GM12878 (cell line): ENCODE measurements around the gene TMEM272. TPM values are rescaled to one million over a fixed set of nuclear protein-coding genes. Genes with fewer than 3 reads are reported as not detected.

Experiments
- ATAC-seq: fragments of 200-7000 bp; cut with Tn5 transposase; 3 replicates; pipeline ENCODE4 v1.9.1; 2020; ENCODE audit warnings: mild to moderate bottlenecking, moderate library complexity
- BruUV-seq: library from RNA; stranded (reverse); fragments of 400-500 nt; replicated peaks from 2 replicates; lab custom pipeline; 2021; lab: Mats Ljungman, UMichigan
- CTCF ChIA-PET: fragments of 300-600 bp; sonication (Branson Sonifier 250); formaldehyde crosslinking; extraction: SDS; loops from one replicate; lab custom pipeline; 2021; ENCODE audit warnings: inconsistent platforms; lab: Yijun Ruan, JAX
- POLR2A ChIA-PET: fragments of 350-600 bp; formaldehyde crosslinking; extraction: SDS; loops from one replicate; lab custom pipeline; 2021; ENCODE audit warnings: inconsistent platforms; lab: Charles Lee
- RAD21 ChIA-PET: fragments of 300-600 bp; sonication (Branson Sonifier 250); formaldehyde crosslinking; loops from one replicate; lab custom pipeline; 2023; ENCODE audit warnings: antibody characterized with exemption; ENCODE audit not compliant: unreplicated experiment; lab: Charles Lee
- SMC1A ChIA-PET: fragments of 300-600 bp; sonication (Branson Sonifier 250); formaldehyde crosslinking; loops from one replicate; lab custom pipeline; 2023; ENCODE audit not compliant: unreplicated experiment, uncharacterized antibody; lab: Charles Lee
- DNase-seq: peaks from one replicate; pipeline ENCODE4 v3.0.0-alpha.2; 2011; ENCODE audit warnings: low read depth, low spot score
- FAIRE-seq: peaks from 3 replicates; lab custom pipeline; 2011; peaks lifted over from hg19 to GRCh38; lab: Jason Lieb, UNC
- H2AFZ ChIP-seq: 2 replicates; pipeline ENCODE4 v1.6.0; 2011; ENCODE audit warnings: low read depth, low read length, control low read depth; ENCODE audit not compliant: control insufficient read depth
- H3K27ac ChIP-seq: 2 replicates; pipeline ENCODE4 v1.5.1; 2011; ENCODE audit warnings: control low read depth; ENCODE audit not compliant: control insufficient read depth, insufficient read depth
- H3K27me3 ChIP-seq, 2 experiments: replicated peaks in 1 of 2; 2 replicates each; pipeline versions ENCODE4 v1.6.0 to v1.6.1; 2011; ENCODE audit warnings: low read length in 1 of 2; ENCODE audit not compliant: control insufficient read depth in 2 of 2, insufficient read depth in 2 of 2
- H3K36me3 ChIP-seq, 2 experiments: 2 replicates each; pipeline ENCODE4 v1.5.1; 2011; ENCODE audit warnings: low read length in 1 of 2; ENCODE audit not compliant: control insufficient read depth in 2 of 2, insufficient read depth in 2 of 2
- H3K4me1 ChIP-seq: 2 replicates; pipeline ENCODE4 v1.6.1; 2011; ENCODE audit warnings: mild to moderate bottlenecking, low read length, moderate library complexity, mixed read lengths; ENCODE audit not compliant: control insufficient read depth, insufficient read depth
- H3K4me2 ChIP-seq: 2 replicates; pipeline ENCODE4 v1.6.0; 2011; ENCODE audit warnings: control low read depth; ENCODE audit not compliant: control insufficient read depth, insufficient read depth
- H3K4me3 ChIP-seq: fragments of 200-600 bp; sonication (generic); 2 replicates; pipeline ENCODE4 v1.5.1; 2016
- H3K79me2 ChIP-seq: 2 replicates; pipeline ENCODE4 v1.6.0; 2011; ENCODE audit warnings: low read length; ENCODE audit not compliant: control insufficient read depth, insufficient read depth
- H3K9ac ChIP-seq: 2 replicates; pipeline ENCODE4 v1.8.0; 2011; ENCODE audit warnings: low read length, control low read depth, mixed read lengths; ENCODE audit not compliant: control insufficient read depth, insufficient read depth
- H3K9me3 ChIP-seq: replicated peaks from 3 replicates; pipeline ENCODE4 v1.5.1; 2011; ENCODE audit warnings: mild to moderate bottlenecking, low read length; ENCODE audit not compliant: control insufficient read depth, insufficient read depth
- H4K20me1 ChIP-seq: 2 replicates; pipeline ENCODE4 v1.6.0; 2011; ENCODE audit not compliant: control insufficient read depth, insufficient read depth
- CBX5 ChIP-seq: sonication (generic); IDR thresholded peaks from 2 replicates; pipeline ENCODE4 v1.6.1; 2016; ENCODE audit warnings: low read depth, moderate library complexity, mild to moderate bottlenecking, inconsistent platforms
- CHD2 ChIP-seq: IDR thresholded peaks from 2 replicates; pipeline ENCODE4 v1.6.1; 2011; ENCODE audit warnings: low read depth, low read length, improper control_type of control experiment, borderline replicate concordance
- DPF2 ChIP-seq: fragments of 450-650 bp; IDR thresholded peaks from 2 replicates; pipeline ENCODE4 v1.6.1; 2017; ENCODE audit warnings: mild to moderate bottlenecking
- IKZF2 ChIP-seq, 2 experiments: fragments of 450-650 bp; IDR thresholded peaks; 2 replicates each; pipeline ENCODE4 v1.6.1; 2017; ENCODE audit warnings: mild to moderate bottlenecking in 2 of 2, moderate library complexity in 2 of 2
- KDM1A ChIP-seq: fragments of 200-600 bp; sonication (generic); IDR thresholded peaks from 2 replicates; pipeline ENCODE4 v1.6.1; 2016; ENCODE audit warnings: borderline replicate concordance
- NFIC ChIP-seq: IDR thresholded peaks from 2 replicates; pipeline ENCODE4 v1.6.1; 2012; ENCODE audit warnings: low read depth, mild to moderate bottlenecking, inconsistent platforms, low read length, moderate library complexity
- STAT3 ChIP-seq: IDR thresholded peaks from 2 replicates; pipeline ENCODE4 v1.6.1; 2011; ENCODE audit warnings: low read depth, low read length, improper control_type of control experiment
- TCF7 ChIP-seq: IDR thresholded peaks from 2 replicates; pipeline ENCODE4 v1.6.1; 2014; ENCODE audit warnings: antibody characterized with exemption, borderline replicate concordance
- WGBS: methylation state at CpG from one replicate; pipeline ENCODE4 v1.1.6; 2016; ENCODE audit warnings: low lambda C conversion rate; ENCODE audit not compliant: insufficient replicate concordance, insufficient coverage; ENCODE audit errors: missing lambda C conversion rate; 5-methylcytosine and 5-hydroxymethylcytosine counted together
- in situ Hi-C: fragments of 300-500 bp; cut with MboI; formaldehyde crosslinking; loops from 9 replicates; pipeline ENCODE4 v1.14.3; 2018; ENCODE audit warnings: mixed read lengths
- intact Hi-C: fragments of 100-400 bp; cut with micrococcal nuclease; formaldehyde crosslinking; loops from one replicate; pipeline ENCODE4 v1.14.2; 2022; ENCODE audit not compliant: unreplicated experiment
- polyA plus RNA-seq, 11 experiments: library from polyadenylated mRNA; depleted of rRNA in 4 of 11; unstranded in 6 of 11; stranded (reverse) in 5 of 11; fragments of >200 nt; fragmentation: Nextera tagmentation in 4 of 11; fragmentation: Illumina TruSeq in 1 of 11; extraction: Ambion mirVana in 4 of 11; extraction: Trizol in 1 of 11; gene quantifications; 1 replicate in 1 of 11; 2 replicates in 10 of 11; pipeline versions ENCODE4 v1.2.1 to v1.2.3, GENCODE V29; 2011 to 2016; ENCODE audit warnings: inconsistent platforms in 2 of 11, missing spikeins in 2 of 11, low read depth in 1 of 11
- total RNA-seq, 4 experiments: library from RNA; depleted of rRNA in 3 of 4; stranded (reverse); fragments of >200 nt in 3 of 4; fragmentation: Illumina TruSeq in 1 of 4; extraction: Trizol in 1 of 4; gene quantifications; 2 replicates each; pipeline versions ENCODE4 v1.2.1 to v1.2.3, GENCODE V29; 2013 to 2021
- TF ChIP-seq, protein P1 (sequence below): IDR thresholded peaks from 2 replicates; pipeline ENCODE4 v1.6.1; 2012; ENCODE audit warnings: mild to moderate bottlenecking, low read depth, low read length
- TF ChIP-seq, protein P2 (sequence below): IDR thresholded peaks from 2 replicates; pipeline ENCODE4 v1.6.1; 2011; ENCODE audit warnings: low read depth, low read length, improper control_type of control experiment, borderline replicate concordance
- TF ChIP-seq, protein P3 (sequence below), 3 experiments: IDR thresholded peaks in 2 of 3; conservative IDR thresholded peaks in 1 of 3; 2 replicates each; pipeline ENCODE4 v1.5.1; 2011; ENCODE audit warnings: low read depth in 3 of 3, low read length in 3 of 3, mild to moderate bottlenecking in 3 of 3, control low read depth in 2 of 3, moderate library complexity in 2 of 3, inconsistent platforms in 1 of 3, mixed read lengths in 1 of 3; ENCODE audit not compliant: control insufficient read depth in 2 of 3, insufficient read depth in 1 of 3; ENCODE audit errors: extremely low read depth in 1 of 3

Gene TMEM272
- total and polyA plus RNA-seq, 10 of the 15 experiments (the other 5 are each of a cell fraction or from before 2014, with no cell fraction given), result 0.01 to 0.04 TPM; not detected in 8

DNA sequence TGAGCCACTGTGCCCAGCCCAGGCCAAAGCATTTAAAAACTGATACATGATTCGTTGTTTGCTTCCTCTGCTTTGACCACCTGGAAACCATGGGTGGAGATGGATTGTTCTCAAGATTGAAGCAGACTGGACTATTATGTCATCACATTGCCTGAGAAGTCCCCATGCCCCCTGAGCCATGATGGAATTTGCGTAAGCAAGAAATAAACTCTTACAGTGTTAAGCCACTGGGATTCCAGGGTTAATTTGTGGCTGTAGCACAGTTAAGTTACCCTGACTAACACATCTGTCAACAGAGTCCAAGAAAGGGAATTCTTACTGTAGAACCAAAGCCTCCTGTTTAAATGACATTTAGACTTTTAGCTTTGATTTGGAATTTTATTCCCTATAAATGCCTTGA is 21.6 kb downstream of the TMEM272 start (continued):
- TF ChIP-seq, protein P1, sequence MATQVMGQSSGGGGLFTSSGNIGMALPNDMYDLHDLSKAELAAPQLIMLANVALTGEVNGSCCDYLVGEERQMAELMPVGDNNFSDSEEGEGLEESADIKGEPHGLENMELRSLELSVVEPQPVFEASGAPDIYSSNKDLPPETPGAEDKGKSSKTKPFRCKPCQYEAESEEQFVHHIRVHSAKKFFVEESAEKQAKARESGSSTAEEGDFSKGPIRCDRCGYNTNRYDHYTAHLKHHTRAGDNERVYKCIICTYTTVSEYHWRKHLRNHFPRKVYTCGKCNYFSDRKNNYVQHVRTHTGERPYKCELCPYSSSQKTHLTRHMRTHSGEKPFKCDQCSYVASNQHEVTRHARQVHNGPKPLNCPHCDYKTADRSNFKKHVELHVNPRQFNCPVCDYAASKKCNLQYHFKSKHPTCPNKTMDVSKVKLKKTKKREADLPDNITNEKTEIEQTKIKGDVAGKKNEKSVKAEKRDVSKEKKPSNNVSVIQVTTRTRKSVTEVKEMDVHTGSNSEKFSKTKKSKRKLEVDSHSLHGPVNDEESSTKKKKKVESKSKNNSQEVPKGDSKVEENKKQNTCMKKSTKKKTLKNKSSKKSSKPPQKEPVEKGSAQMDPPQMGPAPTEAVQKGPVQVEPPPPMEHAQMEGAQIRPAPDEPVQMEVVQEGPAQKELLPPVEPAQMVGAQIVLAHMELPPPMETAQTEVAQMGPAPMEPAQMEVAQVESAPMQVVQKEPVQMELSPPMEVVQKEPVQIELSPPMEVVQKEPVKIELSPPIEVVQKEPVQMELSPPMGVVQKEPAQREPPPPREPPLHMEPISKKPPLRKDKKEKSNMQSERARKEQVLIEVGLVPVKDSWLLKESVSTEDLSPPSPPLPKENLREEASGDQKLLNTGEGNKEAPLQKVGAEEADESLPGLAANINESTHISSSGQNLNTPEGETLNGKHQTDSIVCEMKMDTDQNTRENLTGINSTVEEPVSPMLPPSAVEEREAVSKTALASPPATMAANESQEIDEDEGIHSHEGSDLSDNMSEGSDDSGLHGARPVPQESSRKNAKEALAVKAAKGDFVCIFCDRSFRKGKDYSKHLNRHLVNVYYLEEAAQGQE, result no peak
- TF ChIP-seq, protein P2, sequence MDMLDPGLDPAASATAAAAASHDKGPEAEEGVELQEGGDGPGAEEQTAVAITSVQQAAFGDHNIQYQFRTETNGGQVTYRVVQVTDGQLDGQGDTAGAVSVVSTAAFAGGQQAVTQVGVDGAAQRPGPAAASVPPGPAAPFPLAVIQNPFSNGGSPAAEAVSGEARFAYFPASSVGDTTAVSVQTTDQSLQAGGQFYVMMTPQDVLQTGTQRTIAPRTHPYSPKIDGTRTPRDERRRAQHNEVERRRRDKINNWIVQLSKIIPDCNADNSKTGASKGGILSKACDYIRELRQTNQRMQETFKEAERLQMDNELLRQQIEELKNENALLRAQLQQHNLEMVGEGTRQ, result no peak

DNA sequence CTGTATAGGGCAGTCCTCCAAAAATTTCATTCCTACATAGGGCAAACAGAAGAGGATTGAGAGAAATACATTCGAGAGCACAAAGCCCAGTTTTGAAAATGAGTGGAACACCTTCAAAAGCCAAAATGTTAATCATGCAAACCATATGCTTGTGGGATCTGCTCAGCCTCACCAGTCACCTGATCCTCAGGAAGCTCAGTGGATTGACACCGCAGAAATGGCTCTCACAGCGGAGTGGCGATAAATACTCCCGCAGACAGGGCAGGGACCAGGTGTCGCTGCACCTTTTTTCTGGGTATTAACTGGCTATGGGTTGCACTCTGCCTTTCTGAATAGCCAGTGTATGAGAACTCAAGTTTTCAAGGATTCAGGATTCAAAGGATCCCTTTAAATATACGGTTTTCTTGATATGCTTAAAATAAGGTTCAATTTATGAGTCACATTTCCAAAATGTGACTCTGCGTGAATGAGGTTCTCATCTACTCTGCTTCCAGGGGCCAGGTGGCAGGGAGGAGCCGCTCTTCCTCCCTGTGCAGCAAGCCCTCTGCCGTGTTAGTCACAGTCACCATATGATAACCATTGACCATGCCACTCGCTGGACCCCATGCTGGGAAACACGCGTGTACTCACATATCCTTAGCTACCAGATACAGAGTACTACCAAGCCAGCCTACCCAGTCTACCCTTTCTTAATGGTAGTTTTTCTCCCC is 22.7 kb downstream of the TMEM272 start:
- in situ Hi-C loops, result no loop called here
- Histone ChIP-seq H2AFZ (no peak overlapping the region), H3K4me1 (peaks cover 30% of the 10 kb centered on the region), H3K27ac (no peak overlapping the region), H3K9ac (no peak overlapping the region), H3K9me3 (no peaks in the 10 kb centered on the region), H3K4me2 (no peak overlapping the region), H4K20me1 (no peaks in the 10 kb centered on the region), H3K79me2 (no peaks in the 10 kb centered on the region), H3K27me3 (no peaks in the 10 kb centered on the region), H3K36me3 (no peaks in the 10 kb centered on the region), H3K4me3 (no peak overlapping the region)
- ChIA-PET RAD21 (interaction anchor here (0.7 to 1.4 kb wide), 4 partner anchors 10 to 1427 kb away, joined by 3 to 4 read pairs (median 4); no protein-coding TSS in a partner anchor), POLR2A (interaction anchor here (0.8 to 1.7 kb wide), 2 partner anchors 10 to 369 kb away, joined by 3 to 6 read pairs; partner anchors contain the start of gene INTS6), SMC1A (interaction anchor here (0.9 to 4.9 kb wide), 4 partner anchors 10 to 17 kb away, joined by 3 to 36 read pairs (median 8); no protein-coding TSS in a partner anchor), CTCF (interaction anchor here (0.5 to 6.3 kb wide), 8 partner anchors 8 to 375 kb away, joined by 3 to 44 read pairs (median 6); partner anchors contain the start of gene TMEM272)
- intact Hi-C loops, result no loop called here
- DNase-seq (no peak), ATAC-seq (no peak), FAIRE-seq (no peak)
- TF ChIP-seq KDM1A (no peak), DPF2 (no peak), STAT3 (no peak), NFIC (no peak), CHD2 (no peak), IKZF2 (IDR thresholded peaks at IDR 0.05) (no peak), CBX5 (no peak), TCF7 (no peak)
- TF ChIP-seq, protein P3, sequence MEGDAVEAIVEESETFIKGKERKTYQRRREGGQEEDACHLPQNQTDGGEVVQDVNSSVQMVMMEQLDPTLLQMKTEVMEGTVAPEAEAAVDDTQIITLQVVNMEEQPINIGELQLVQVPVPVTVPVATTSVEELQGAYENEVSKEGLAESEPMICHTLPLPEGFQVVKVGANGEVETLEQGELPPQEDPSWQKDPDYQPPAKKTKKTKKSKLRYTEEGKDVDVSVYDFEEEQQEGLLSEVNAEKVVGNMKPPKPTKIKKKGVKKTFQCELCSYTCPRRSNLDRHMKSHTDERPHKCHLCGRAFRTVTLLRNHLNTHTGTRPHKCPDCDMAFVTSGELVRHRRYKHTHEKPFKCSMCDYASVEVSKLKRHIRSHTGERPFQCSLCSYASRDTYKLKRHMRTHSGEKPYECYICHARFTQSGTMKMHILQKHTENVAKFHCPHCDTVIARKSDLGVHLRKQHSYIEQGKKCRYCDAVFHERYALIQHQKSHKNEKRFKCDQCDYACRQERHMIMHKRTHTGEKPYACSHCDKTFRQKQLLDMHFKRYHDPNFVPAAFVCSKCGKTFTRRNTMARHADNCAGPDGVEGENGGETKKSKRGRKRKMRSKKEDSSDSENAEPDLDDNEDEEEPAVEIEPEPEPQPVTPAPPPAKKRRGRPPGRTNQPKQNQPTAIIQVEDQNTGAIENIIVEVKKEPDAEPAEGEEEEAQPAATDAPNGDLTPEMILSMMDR (IDR thresholded peaks at IDR 0.05 in 2 of 3, conservative IDR thresholded peaks at IDR 0.05 in 1 of 3; ENCODE audit: control insufficient read depth in 2 of 3, extremely low read depth in 1 of 3, insufficient read depth in 1 of 3, low read depth in 3 of 3, low read length in 3 of 3), result no peak
- BruUV-seq, result no TSS peak
- WGBS, result 79% methylated on average over 13 of the region's 13 CpGs
